ENCODE measurements around the gene USP5. TPM values are rescaled to one million over a fixed set of nuclear protein-coding genes. Genes with fewer than 3 reads are reported as not detected.
"Not testable (repeated sequence)": the region's sequence is repeated elsewhere in the genome, so short reads cannot be mapped to it uniquely, and the experiment has no call there.

USP5 gene
- total RNA-seq, 2 experiments from 2014 or later = 31.8 to 33.4 TPM

DNA sequence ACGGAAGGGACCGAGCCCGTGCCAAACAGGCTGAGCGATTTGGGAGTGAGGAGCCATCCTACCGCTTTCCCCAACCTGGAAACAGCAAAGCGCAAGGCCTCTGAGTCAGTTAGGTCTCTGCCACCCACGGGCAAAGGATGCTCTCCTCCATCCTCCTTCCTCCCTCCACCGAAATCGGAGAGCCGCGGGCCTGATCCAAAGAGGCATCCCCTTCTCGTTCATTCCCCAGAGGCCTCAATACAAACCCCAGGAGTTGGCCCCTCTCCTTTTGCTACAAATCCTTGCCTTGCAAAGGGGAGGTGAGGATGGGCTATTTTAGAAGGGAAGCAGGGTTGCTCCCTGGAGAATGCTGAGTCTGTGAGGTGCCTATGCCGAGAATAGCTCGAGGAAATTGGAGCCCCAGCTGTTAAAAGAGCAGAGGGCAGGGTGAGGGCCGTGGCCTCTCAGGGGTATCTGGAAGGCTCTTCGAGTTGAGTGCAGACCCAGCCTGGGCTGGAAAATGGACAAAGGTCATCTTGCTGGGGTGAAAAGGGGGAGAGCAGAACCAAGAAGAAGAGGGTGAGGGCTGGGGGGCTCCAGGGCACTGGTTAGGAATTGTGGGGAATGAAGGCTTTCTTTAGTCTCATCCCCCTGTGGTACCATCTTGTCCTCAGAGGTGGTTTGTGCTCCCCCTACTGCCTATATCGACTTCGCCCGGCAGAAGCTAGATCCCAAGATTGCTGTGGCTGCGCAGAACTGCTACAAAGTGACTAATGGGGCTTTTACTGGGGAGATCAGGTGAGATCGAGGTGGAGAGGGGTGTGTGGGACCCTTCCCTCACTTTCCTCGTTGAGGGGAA lies 16.5 kb downstream of the USP5 start:
- Mint-ChIP-seq H3K36me3 (ENCODE audit: low read depth) (peaks cover 54% of the 10 kb centered on the region), H3K27me3 (no peaks in the 10 kb centered on the region), H3K4me1 (ENCODE audit: low read depth) (peaks cover 59% of the 10 kb centered on the region), H3K27ac (peak overlapping the region; percentile 67), H3K4me3 (peak overlapping the region; percentile 70), H3K9me3 (no peaks in the 10 kb centered on the region)
- CTCF ChIA-PET = interaction anchor here (0.9 to 10.3 kb wide), 18 partner anchors 16 to 259 kb away, joined by 3 to 153 read pairs (median 6); partner anchors contain the start of genes C12orf57, C1RL, CDCA3 and ENO2
- POLR2A ChIA-PET = interaction anchor here (0.8 to 5.7 kb wide), 15 partner anchors 15 to 239 kb away, joined by 3 to 90 read pairs (median 7); partner anchors contain the start of genes C12orf57, CDCA3, COPS7A and ENO2
- peak in 2 of 14 experiments; percentile 5 to 46 for DNase-seq
- peaks cover 38% of the 10 kb centered on the region for H3K36me3 ChIP-seq (ENCODE audit: insufficient read depth, low read length)
- H3K27ac ChIP-seq (ENCODE audit: low read depth in 1 of 2, low read length in 2 of 2) = peak overlapping the region; percentile 61 to 73
- ATAC-seq (ENCODE audit: poor library complexity) = no peak
- TF ChIP-seq, protein P1, sequence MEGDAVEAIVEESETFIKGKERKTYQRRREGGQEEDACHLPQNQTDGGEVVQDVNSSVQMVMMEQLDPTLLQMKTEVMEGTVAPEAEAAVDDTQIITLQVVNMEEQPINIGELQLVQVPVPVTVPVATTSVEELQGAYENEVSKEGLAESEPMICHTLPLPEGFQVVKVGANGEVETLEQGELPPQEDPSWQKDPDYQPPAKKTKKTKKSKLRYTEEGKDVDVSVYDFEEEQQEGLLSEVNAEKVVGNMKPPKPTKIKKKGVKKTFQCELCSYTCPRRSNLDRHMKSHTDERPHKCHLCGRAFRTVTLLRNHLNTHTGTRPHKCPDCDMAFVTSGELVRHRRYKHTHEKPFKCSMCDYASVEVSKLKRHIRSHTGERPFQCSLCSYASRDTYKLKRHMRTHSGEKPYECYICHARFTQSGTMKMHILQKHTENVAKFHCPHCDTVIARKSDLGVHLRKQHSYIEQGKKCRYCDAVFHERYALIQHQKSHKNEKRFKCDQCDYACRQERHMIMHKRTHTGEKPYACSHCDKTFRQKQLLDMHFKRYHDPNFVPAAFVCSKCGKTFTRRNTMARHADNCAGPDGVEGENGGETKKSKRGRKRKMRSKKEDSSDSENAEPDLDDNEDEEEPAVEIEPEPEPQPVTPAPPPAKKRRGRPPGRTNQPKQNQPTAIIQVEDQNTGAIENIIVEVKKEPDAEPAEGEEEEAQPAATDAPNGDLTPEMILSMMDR (IDR thresholded peaks at IDR 0.05) = no peak
- H3K27me3 ChIP-seq (ENCODE audit: control insufficient read depth in 1 of 2, insufficient read depth in 2 of 2, low read length in 2 of 2) = no peaks in the 10 kb centered on the region
- H3K9me3 ChIP-seq (ENCODE audit: control insufficient read depth in 1 of 2, insufficient read depth in 1 of 2, low read length in 2 of 2) = no peaks in the 10 kb centered on the region
- peaks cover 57% of the 10 kb centered on the region for H3K4me1 ChIP-seq (ENCODE audit: insufficient read depth, low read length)
- H3K4me3 ChIP-seq (ENCODE audit: low read length) = peak overlapping the region; percentile 68
- intact Hi-C loops (cut with DNase I, micrococcal nuclease) = loop anchor here (1.0 to 5.0 kb wide), 8 partner anchors 16 to 245 kb away; partner anchors contain the start of genes C1R (in 2 of the 2), C12orf57 (in 1 of the 2), RNU7-1 (in 1 of the 2) and USP5 (in 1 of the 2)

DNA sequence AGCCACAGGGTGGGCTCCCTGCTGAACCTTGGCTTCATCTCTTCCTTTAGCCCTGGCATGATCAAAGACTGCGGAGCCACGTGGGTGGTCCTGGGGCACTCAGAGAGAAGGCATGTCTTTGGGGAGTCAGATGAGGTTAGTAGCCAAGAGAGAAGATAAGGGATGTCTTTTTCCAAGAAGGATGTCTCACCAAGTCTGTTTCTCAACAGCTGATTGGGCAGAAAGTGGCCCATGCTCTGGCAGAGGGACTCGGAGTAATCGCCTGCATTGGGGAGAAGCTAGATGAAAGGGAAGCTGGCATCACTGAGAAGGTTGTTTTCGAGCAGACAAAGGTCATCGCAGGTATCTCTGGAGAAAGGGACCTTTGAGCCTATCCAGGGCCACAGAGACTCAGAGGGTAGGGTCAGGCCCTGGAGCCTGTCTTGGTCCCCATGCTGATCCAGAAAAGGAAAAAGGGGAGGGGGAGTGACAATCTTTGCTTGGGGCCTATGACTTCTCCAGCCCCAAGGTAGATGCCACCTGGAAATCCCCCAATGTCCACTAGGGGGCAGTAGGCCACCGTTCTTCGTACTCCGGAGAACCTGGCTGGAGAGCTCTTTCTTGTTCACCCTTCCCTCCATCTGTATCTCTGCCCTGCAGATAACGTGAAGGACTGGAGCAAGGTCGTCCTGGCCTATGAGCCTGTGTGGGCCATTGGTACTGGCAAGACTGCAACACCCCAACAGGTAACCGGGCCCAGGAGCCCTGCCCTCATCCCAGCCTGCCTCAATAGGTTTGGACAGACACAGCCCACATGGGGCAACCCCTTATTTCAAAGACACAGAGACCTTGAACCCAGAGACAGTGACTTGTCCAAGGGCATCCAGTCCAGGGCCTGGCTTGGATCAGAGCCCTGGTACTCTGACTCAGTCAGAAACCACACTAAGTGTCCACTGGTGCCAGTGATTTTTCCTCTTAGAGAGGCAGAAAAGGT lies 17.4 kb downstream of the USP5 start:
- Mint-ChIP-seq H3K27me3 (no peaks in the 10 kb centered on the region), H3K27ac (peak overlapping the region; percentile 67), H3K4me3 (peak overlapping the region; percentile 70), H3K36me3 (ENCODE audit: low read depth) (peaks cover 47% of the 10 kb centered on the region), H3K4me1 (ENCODE audit: low read depth) (peaks cover 64% of the 10 kb centered on the region), H3K9me3 (no peaks in the 10 kb centered on the region)
- ChIA-PET POLR2A (interaction anchor here (0.7 to 5.7 kb wide), 12 partner anchors 16 to 244 kb away, joined by 3 to 90 read pairs (median 6); partner anchors contain the start of genes C12orf57, C1RL, CDCA3 and MLF2), CTCF (interaction anchor here (0.6 to 10.3 kb wide), 24 partner anchors 11 to 260 kb away, joined by 3 to 153 read pairs (median 5); partner anchors contain the start of genes C12orf57, C1RL, CDCA3 and ENO2)
- H3K9me3 ChIP-seq (ENCODE audit: control insufficient read depth in 1 of 2, insufficient read depth in 1 of 2, low read length in 2 of 2) = no peaks in the 10 kb centered on the region
- H3K4me1 ChIP-seq (ENCODE audit: insufficient read depth, low read length) = peaks cover 66% of the 10 kb centered on the region
- H3K4me3 ChIP-seq (ENCODE audit: low read length) = no peak overlapping the region
- intact Hi-C loops (cut with DNase I, micrococcal nuclease) = loop anchor here (1.0 to 5.0 kb wide), 10 partner anchors 17 to 244 kb away; partner anchors contain the start of genes C1R (in 2 of the 2), C12orf57 (in 1 of the 2), ENO2 (in 1 of the 2) and LPCAT3 (in 1 of the 2)
- H3K27ac ChIP-seq (ENCODE audit: low read depth in 1 of 2, low read length in 2 of 2) = peak overlapping the region; percentile 9 to 73
- no peaks in the 10 kb centered on the region for H3K27me3 ChIP-seq (ENCODE audit: control insufficient read depth in 1 of 2, insufficient read depth in 2 of 2, low read length in 2 of 2)
- H3K36me3 ChIP-seq (ENCODE audit: insufficient read depth, low read length) = peaks cover 32% of the 10 kb centered on the region
- ATAC-seq (ENCODE audit: poor library complexity) = peak; percentile 18
- TF ChIP-seq, protein P1 (IDR thresholded peaks at IDR 0.05) = peak; percentile 84
- DNase-seq = peak; percentile 79 to 91 (median 86)

DNA sequence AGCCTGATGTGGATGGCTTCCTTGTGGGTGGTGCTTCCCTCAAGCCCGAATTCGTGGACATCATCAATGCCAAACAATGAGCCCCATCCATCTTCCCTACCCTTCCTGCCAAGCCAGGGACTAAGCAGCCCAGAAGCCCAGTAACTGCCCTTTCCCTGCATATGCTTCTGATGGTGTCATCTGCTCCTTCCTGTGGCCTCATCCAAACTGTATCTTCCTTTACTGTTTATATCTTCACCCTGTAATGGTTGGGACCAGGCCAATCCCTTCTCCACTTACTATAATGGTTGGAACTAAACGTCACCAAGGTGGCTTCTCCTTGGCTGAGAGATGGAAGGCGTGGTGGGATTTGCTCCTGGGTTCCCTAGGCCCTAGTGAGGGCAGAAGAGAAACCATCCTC lies 18.4 kb downstream of the USP5 start:
- intact Hi-C loops (cut with DNase I, micrococcal nuclease) = loop anchor here (5.0 kb wide), 2 partner anchors 42 to 147 kb away; partner anchors contain the start of genes ENO2 (in 1 of the 2) and LPCAT3 (in 1 of the 2)
- H3K9me3 Mint-ChIP-seq; H3K27ac ChIP-seq (ENCODE audit: low read depth in 1 of 2, low read length in 2 of 2); ATAC-seq (ENCODE audit: poor library complexity); DNase-seq; H3K4me3 ChIP-seq (ENCODE audit: low read length); H3K27me3 ChIP-seq (ENCODE audit: control insufficient read depth in 1 of 2, insufficient read depth in 2 of 2, low read length in 2 of 2); H3K27me3 Mint-ChIP-seq; H3K9me3 ChIP-seq (ENCODE audit: control insufficient read depth in 1 of 2, insufficient read depth in 1 of 2, low read length in 2 of 2): not testable (repeated sequence)
- peak overlapping the region; percentile 76 for H3K27ac Mint-ChIP-seq
- H3K36me3 Mint-ChIP-seq (ENCODE audit: low read depth) = peaks cover 38% of the 10 kb centered on the region
- ChIA-PET CTCF (interaction anchor here (0.5 to 10.3 kb wide), 6 partner anchors 18 to 184 kb away, joined by 3 to 153 read pairs (median 18); partner anchors contain the start of genes C12orf57, CDCA3, RNU7-1 and USP5), POLR2A (interaction anchor here (4.2 kb wide), 1 partner anchor 18 kb away, joined by 106 read pairs; the partner anchor contains the start of genes CDCA3 and USP5)
- Histone ChIP-seq H3K4me1 (ENCODE audit: insufficient read depth, low read length) (peaks cover 71% of the 10 kb centered on the region), H3K36me3 (ENCODE audit: insufficient read depth, low read length) (peaks cover 24% of the 10 kb centered on the region)
- H3K4me3 Mint-ChIP-seq = peak overlapping the region; percentile 88
- H3K4me1 Mint-ChIP-seq (ENCODE audit: low read depth) = peaks cover 69% of the 10 kb centered on the region
